HepG2 (cell line): ENCODE data around the gene GDAP1L1. TPM values are rescaled to one million over a fixed set of nuclear protein-coding genes. Genes with fewer than 3 reads are reported as not detected.

Experiments
- ATF1 ChIP-seq: IDR thresholded peaks from 2 replicates; pipeline ENCODE4 v1.6.1; 2016; ENCODE audit warnings: mild to moderate bottlenecking, control low read depth
- BRD4 ChIP-seq: sonication (generic); formaldehyde crosslinking; IDR thresholded peaks from 2 replicates; pipeline ENCODE4 v1.4.0; 2020; ENCODE audit warnings: missing genetic modification reagents
- EHMT2 ChIP-seq: fragments of 200-600 bp; sonication (generic); IDR thresholded peaks from 2 replicates; pipeline ENCODE4 v1.7.0; 2017; ENCODE audit warnings: antibody characterized with exemption, low read depth, low read length, borderline replicate concordance
- ELF4 ChIP-seq: sonication (generic); formaldehyde crosslinking; IDR thresholded peaks from 2 replicates; pipeline ENCODE4 v1.5.0; 2020; ENCODE audit warnings: missing genetic modification reagents, mild to moderate bottlenecking, moderate library complexity, borderline replicate concordance
- JUN ChIP-seq: sonication (generic); formaldehyde crosslinking; IDR thresholded peaks from 2 replicates; pipeline ENCODE4 v1.4.0; 2020; ENCODE audit warnings: mild to moderate bottlenecking, missing genetic modification reagents
- NR2F2 ChIP-seq: IDR thresholded peaks from 2 replicates; pipeline ENCODE4 v1.6.1; 2012; ENCODE audit warnings: low read depth, inconsistent platforms, borderline replicate concordance
- SNAPC2 ChIP-seq: sonication (generic); formaldehyde crosslinking; IDR thresholded peaks from 2 replicates; pipeline ENCODE4 v1.8.1; 2022; ENCODE audit warnings: mild to moderate bottlenecking, missing genetic modification reagents
- TAF15 ChIP-seq: fragments of 200-400 bp; formaldehyde crosslinking; IDR thresholded peaks from one replicate; pipeline ENCODE4 v1.6.1; 2018; ENCODE audit warnings: mild to moderate bottlenecking, low read depth, low read length; ENCODE audit not compliant: poor library complexity, severe bottlenecking
- TP53 ChIP-seq: sonication (generic); formaldehyde crosslinking; conservative IDR thresholded peaks from 2 replicates; pipeline ENCODE4 v1.4.0; 2020; ENCODE audit warnings: missing genetic modification reagents
- ZNF234 ChIP-seq: sonication (generic); formaldehyde crosslinking; conservative IDR thresholded peaks from 2 replicates; pipeline ENCODE4 v1.5.1; 2020; ENCODE audit warnings: mild to moderate bottlenecking, missing genetic modification reagents
- ZNF3 ChIP-seq: IDR thresholded peaks from 2 replicates; pipeline ENCODE4 v1.7.0; 2017; ENCODE audit warnings: inconsistent platforms
- ZNF451 ChIP-seq: sonication (generic); formaldehyde crosslinking; IDR thresholded peaks from 2 replicates; pipeline ENCODE4 v1.5.0; 2020; ENCODE audit warnings: mild to moderate bottlenecking, missing genetic modification reagents
- ZNF496 ChIP-seq: sonication (generic); formaldehyde crosslinking; IDR thresholded peaks from 2 replicates; pipeline ENCODE4 v1.8.1; 2023; ENCODE audit warnings: mild to moderate bottlenecking, moderate library complexity, missing genetic modification reagents; ENCODE audit not compliant: insufficient replicate concordance
- ZNF598 ChIP-seq: sonication (generic); formaldehyde crosslinking; IDR thresholded peaks from 2 replicates; pipeline ENCODE4 v1.5.1; 2020; ENCODE audit warnings: mild to moderate bottlenecking, missing genetic modification reagents, borderline replicate concordance
- ZNF703 ChIP-seq: sonication (generic); formaldehyde crosslinking; IDR thresholded peaks from 2 replicates; pipeline ENCODE4 v1.5.1; 2020; ENCODE audit warnings: missing genetic modification reagents, mild to moderate bottlenecking, moderate library complexity, borderline replicate concordance
- ZNF839 ChIP-seq: sonication (generic); formaldehyde crosslinking; IDR thresholded peaks from 2 replicates; pipeline ENCODE4 v1.4.0; 2020; ENCODE audit warnings: missing genetic modification reagents, mild to moderate bottlenecking, borderline replicate concordance
- polyA plus RNA-seq, 8 experiments: library from polyadenylated mRNA; depleted of rRNA in 3 of 8; stranded (reverse) in 7 of 8; unstranded in 1 of 8; fragments of >200 nt; fragmentation: Illumina TruSeq in 4 of 8; extraction: Trizol in 4 of 8; gene quantifications; 2 replicates each; pipeline versions ENCODE4 v1.2.1 to v1.2.3, GENCODE V29; 2011 to 2016; ENCODE audit warnings: low read depth in 4 of 8, missing spikeins in 1 of 8, mixed read lengths in 1 of 8; ENCODE audit not compliant: insufficient read depth in 1 of 8
- total RNA-seq, 5 experiments: library from RNA; depleted of rRNA; stranded (reverse); fragments of >200 nt; fragmentation: Illumina TruSeq; extraction: Trizol; gene quantifications; 2 replicates each; pipeline ENCODE4 v1.2.3, GENCODE V29; 2016; ENCODE audit warnings: low read depth in 1 of 5
- TF ChIP-seq, protein P1 (sequence below): sonication (generic); formaldehyde crosslinking; IDR thresholded peaks from 2 replicates; pipeline ENCODE4 v1.9.0; 2021; ENCODE audit warnings: missing genetic modification reagents, borderline replicate concordance
- TF ChIP-seq, protein P2 (sequence below): sonication (generic); formaldehyde crosslinking; IDR thresholded peaks from 2 replicates; pipeline ENCODE4 v1.4.0; 2020; ENCODE audit warnings: missing genetic modification reagents
- TF ChIP-seq, protein P3 (sequence below): sonication (generic); formaldehyde crosslinking; IDR thresholded peaks from 2 replicates; pipeline ENCODE4 v1.5.0; 2020; ENCODE audit warnings: mild to moderate bottlenecking, missing genetic modification reagents
- TF ChIP-seq, protein P4 (sequence below): sonication (generic); formaldehyde crosslinking; conservative IDR thresholded peaks from 2 replicates; pipeline ENCODE4 v1.4.0; 2020; ENCODE audit warnings: missing genetic modification reagents
- TF ChIP-seq, protein P5 (sequence below): IDR thresholded peaks from 2 replicates; pipeline ENCODE4 v1.6.1; 2016; ENCODE audit warnings: mild to moderate bottlenecking

Gene GDAP1L1
- total and polyA plus RNA-seq, 2 of the 13 experiments (the other 11 are each of a cell fraction or from before 2014, with no cell fraction given): 0.04 TPM; not detected in 1

DNA sequence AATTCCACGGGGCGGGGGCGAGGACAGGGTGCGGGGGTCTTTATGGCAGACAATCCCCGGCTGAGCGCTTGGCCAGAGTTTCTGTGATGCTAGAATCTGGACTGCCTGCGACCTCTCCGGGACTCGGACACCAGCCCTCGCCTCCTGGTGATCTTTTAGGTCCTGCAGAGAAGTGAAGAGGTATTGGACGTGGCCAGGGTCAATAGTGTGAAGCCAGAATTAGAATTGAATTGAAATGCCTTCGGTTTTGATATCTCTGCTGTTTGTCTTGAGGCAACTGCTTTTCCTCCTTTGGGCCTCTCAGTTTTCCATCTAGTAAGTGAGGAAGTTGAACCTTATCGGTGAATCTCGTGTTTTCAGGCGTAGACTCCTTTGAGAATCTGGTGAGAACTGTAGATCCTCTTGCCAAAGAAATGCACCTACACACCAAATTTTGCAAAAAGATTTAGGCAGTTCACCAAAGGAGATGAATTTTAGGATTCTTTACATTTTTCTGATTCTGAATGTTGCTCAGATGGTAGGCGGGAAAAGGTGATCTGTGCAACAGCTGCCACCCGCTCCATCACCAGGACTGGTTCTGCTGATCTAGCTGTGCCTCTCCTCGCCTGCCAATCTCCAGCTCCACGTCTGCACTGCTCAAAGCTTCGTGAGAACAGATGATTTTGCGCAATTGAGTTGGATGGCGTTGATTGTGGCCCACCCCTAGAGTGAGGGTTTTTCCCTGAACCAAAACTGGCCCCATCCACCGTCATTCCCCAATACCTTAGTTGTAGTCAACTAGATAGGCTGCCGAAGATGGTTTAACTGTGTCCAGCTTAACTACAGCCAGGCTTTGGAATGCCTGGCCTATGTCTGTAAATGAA, 35.7 kb upstream of the GDAP1L1 start (continued):
- TF ChIP-seq, protein P1, sequence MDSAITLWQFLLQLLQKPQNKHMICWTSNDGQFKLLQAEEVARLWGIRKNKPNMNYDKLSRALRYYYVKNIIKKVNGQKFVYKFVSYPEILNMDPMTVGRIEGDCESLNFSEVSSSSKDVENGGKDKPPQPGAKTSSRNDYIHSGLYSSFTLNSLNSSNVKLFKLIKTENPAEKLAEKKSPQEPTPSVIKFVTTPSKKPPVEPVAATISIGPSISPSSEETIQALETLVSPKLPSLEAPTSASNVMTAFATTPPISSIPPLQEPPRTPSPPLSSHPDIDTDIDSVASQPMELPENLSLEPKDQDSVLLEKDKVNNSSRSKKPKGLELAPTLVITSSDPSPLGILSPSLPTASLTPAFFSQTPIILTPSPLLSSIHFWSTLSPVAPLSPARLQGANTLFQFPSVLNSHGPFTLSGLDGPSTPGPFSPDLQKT (CRISPR knock-in tag): no peak
- no peak; the same call in 1 of the 2 replicates for TF ChIP-seq JUN (CRISPR knock-in tag)
- TF ChIP-seq, protein P2, sequence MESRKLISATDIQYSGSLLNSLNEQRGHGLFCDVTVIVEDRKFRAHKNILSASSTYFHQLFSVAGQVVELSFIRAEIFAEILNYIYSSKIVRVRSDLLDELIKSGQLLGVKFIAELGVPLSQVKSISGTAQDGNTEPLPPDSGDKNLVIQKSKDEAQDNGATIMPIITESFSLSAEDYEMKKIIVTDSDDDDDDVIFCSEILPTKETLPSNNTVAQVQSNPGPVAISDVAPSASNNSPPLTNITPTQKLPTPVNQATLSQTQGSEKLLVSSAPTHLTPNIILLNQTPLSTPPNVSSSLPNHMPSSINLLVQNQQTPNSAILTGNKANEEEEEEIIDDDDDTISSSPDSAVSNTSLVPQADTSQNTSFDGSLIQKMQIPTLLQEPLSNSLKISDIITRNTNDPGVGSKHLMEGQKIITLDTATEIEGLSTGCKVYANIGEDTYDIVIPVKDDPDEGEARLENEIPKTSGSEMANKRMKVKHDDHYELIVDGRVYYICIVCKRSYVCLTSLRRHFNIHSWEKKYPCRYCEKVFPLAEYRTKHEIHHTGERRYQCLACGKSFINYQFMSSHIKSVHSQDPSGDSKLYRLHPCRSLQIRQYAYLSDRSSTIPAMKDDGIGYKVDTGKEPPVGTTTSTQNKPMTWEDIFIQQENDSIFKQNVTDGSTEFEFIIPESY: no peak
- peak; percentile 43; the same call in 1 of the 2 replicates for TF ChIP-seq ATF1 (CRISPR knock-in tag)
- no peak for TF ChIP-seq ELF4 (CRISPR knock-in tag)
- TF ChIP-seq, protein P3, sequence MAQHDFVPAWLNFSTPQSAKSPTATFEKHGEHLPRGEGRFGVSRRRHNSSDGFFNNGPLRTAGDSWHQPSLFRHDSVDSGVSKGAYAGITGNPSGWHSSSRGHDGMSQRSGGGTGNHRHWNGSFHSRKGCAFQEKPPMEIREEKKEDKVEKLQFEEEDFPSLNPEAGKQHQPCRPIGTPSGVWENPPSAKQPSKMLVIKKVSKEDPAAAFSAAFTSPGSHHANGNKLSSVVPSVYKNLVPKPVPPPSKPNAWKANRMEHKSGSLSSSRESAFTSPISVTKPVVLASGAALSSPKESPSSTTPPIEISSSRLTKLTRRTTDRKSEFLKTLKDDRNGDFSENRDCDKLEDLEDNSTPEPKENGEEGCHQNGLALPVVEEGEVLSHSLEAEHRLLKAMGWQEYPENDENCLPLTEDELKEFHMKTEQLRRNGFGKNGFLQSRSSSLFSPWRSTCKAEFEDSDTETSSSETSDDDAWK: no peak
- TF ChIP-seq SNAPC2 (CRISPR knock-in tag): no peak; the same call in 1 of the 2 replicates
- TF ChIP-seq ZNF703 (CRISPR knock-in tag): no peak
- no peak for TF ChIP-seq ZNF839 (CRISPR knock-in tag)
- TF ChIP-seq NR2F2: no peak
- TF ChIP-seq, protein P4, sequence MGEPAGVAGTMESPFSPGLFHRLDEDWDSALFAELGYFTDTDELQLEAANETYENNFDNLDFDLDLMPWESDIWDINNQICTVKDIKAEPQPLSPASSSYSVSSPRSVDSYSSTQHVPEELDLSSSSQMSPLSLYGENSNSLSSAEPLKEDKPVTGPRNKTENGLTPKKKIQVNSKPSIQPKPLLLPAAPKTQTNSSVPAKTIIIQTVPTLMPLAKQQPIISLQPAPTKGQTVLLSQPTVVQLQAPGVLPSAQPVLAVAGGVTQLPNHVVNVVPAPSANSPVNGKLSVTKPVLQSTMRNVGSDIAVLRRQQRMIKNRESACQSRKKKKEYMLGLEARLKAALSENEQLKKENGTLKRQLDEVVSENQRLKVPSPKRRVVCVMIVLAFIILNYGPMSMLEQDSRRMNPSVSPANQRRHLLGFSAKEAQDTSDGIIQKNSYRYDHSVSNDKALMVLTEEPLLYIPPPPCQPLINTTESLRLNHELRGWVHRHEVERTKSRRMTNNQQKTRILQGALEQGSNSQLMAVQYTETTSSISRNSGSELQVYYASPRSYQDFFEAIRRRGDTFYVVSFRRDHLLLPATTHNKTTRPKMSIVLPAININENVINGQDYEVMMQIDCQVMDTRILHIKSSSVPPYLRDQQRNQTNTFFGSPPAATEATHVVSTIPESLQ: no peak
- no peak; the same call in 1 of the 2 replicates for TF ChIP-seq ZNF598 (CRISPR knock-in tag)
- TF ChIP-seq BRD4 (CRISPR knock-in tag): no peak; the same call in 1 of the 2 replicates
- TF ChIP-seq ZNF496 (CRISPR knock-in tag): no peak
- no peak for TF ChIP-seq TAF15
- TF ChIP-seq, protein P5, sequence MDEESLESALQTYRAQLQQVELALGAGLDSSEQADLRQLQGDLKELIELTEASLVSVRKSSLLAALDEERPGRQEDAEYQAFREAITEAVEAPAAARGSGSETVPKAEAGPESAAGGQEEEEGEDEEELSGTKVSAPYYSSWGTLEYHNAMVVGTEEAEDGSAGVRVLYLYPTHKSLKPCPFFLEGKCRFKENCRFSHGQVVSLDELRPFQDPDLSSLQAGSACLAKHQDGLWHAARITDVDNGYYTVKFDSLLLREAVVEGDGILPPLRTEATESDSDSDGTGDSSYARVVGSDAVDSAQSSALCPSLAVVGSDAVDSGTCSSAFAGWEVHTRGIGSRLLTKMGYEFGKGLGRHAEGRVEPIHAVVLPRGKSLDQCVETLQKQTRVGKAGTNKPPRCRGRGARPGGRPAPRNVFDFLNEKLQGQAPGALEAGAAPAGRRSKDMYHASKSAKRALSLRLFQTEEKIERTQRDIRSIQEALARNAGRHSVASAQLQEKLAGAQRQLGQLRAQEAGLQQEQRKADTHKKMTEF: no peak
- TF ChIP-seq ZNF451 (CRISPR knock-in tag): no peak
- no peak for TF ChIP-seq TP53 (CRISPR knock-in tag)
- TF ChIP-seq ZNF234 (CRISPR knock-in tag): no peak
- TF ChIP-seq ZNF3 (CRISPR knock-in tag): 0 out of 2 replicates have a peak, but pooled peaks have one; percentile 39
- TF ChIP-seq EHMT2: no peak
